DOHH2 (cell line): ENCODE data around the gene ELF5.

Experiments used
- CTCF ChIP-seq: fragments of 200-600 bp; sonication (generic); IDR thresholded peaks from one replicate; pipeline ENCODE4 v1.5.1; 2014; ENCODE audit warnings: antibody characterized with exemption, mild to moderate bottlenecking, low read depth, low read length; ENCODE audit not compliant: poor library complexity, severe bottlenecking
- EZH2phosphoT487 ChIP-seq: fragments of 200-600 bp; sonication (generic); IDR thresholded peaks from 2 replicates; pipeline ENCODE4 v1.6.1; 2017; ENCODE audit warnings: borderline replicate concordance, mild to moderate bottlenecking, antibody characterized with exemption, low read length, moderate library complexity, mixed read lengths

GRCh38 chr11:34523053-34523452 lies 9.5 kb upstream of the ELF5 start:
- TF ChIP-seq CTCF (no peak), EZH2phosphoT487 (no peak)
